ENCODE results near the gene FOXE3.

DNA sequence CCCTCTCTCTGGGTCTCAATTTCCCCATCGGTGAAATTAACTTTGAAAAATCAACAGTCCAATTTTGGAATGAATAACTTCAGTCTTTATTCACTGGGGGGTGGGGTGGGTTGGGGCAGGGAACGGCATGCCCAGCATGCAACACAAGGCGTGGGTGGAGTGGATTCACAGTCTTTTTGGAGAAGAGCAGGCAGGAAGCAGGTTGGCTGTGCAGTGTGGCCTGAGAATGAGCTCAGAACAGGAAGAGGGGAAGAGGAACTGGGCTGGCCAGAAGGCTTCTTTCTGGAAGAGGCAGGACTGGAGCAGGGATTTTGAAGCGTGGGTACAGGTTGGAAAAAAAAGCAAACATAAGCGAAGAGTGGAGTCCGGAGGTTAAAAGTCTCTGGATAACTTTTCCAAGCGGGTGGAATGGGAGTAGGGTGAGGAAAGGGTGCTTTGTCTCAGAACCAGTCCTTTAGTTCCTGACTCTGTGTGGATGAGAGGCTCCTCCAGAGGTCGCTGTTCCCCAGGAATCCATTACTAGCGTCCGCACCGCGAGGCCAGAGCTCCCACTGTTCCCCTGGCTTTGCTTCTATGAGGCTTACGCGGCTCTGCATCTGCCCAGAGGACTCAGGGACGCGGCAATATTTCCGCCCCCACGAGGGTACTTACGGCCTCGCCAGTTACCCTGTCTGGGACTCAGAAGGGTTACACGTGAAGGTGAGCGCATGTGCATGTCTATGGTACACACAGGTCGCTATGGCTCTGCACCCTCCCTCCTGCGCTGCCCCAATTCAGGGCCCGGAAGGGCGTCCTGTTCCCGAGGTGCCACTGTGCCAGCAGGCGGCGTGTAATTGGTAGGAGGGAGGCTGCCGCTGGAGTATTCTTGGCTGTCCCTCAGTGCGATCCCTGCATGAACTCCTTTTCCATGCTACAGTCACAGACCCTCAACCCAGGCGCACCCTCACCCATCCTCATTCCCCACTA, 16.3 kb downstream of the FOXE3 start:
- TF ChIP-seq, protein P1, sequence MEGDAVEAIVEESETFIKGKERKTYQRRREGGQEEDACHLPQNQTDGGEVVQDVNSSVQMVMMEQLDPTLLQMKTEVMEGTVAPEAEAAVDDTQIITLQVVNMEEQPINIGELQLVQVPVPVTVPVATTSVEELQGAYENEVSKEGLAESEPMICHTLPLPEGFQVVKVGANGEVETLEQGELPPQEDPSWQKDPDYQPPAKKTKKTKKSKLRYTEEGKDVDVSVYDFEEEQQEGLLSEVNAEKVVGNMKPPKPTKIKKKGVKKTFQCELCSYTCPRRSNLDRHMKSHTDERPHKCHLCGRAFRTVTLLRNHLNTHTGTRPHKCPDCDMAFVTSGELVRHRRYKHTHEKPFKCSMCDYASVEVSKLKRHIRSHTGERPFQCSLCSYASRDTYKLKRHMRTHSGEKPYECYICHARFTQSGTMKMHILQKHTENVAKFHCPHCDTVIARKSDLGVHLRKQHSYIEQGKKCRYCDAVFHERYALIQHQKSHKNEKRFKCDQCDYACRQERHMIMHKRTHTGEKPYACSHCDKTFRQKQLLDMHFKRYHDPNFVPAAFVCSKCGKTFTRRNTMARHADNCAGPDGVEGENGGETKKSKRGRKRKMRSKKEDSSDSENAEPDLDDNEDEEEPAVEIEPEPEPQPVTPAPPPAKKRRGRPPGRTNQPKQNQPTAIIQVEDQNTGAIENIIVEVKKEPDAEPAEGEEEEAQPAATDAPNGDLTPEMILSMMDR (IDR thresholded peaks at IDR 0.05 in 2 of 3, conservative IDR thresholded peaks at IDR 0.05 in 1 of 3; ENCODE audit: borderline replicate concordance in 1 of 3, insufficient read depth in 1 of 3, low read depth in 2 of 3, low read length in 2 of 3), result peak; percentile 21 to 65 (median 61); a peak in 4 of 6 replicates
- TF ChIP-seq SP1 (IDR thresholded peaks at IDR 0.05; ENCODE audit: low read depth), result no peak

Data from HCT116 (cell line).